SIG-M5 (cell line): Measurements from ENCODE around the gene ENPP1.

ENCODE experiments used
- DNase-seq: peaks from one replicate; lab custom pipeline; 2025; lab: John Stamatoyannopoulos, UW

ENPP1 gene

GRCh38 chr6:131807644-131808459, at the start of gene ENPP1:
TSS of gene ENPP1 (plus strand) at chr6:131808020. CDS start at chr6:131808036, 16 bp downstream.
- DNase-seq: no peak

- DNase-seq: no peak
These were observed 48.9 kb upstream of the ENPP1 start for GRCh38 chr6:131758920-131759319.

- DNase-seq: no peak
These were observed 46.6 kb upstream of the ENPP1 start for GRCh38 chr6:131761060-131761761.

DNA sequence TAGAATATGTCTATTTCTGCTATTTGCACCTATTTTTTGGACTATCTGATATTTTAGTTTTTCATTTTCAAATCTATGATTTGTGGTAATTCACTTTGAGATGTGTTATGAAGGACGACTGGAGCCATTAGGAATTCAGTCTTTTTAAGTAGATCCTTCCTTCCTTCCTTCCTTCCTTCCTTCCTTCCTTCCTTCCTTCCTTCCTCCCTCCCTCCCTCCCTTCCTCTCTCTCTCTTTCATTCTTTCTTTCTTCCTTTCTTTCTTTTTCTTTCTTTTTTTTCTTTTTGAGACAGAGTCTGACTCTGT, 46.1 kb upstream of the ENPP1 start:
- no peak for DNase-seq

DNA sequence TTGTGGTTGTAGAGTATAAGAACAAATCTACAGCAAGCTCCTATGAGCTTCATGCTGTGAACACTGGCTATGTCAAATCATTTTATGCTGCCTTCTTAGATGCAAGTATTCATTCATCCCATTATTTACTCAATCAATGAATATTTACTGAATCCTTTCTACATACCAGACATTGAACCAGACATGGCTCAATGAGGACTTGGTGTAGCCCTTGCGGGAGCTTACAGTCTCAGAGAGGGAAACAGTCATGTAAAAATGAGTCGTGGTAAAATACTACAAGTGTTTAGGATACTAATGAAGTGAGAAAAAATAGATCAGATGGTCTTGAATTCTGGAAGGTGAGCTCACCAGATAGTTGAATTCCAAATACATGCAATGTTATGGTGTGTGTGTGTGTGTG, 44.8 kb upstream of the ENPP1 start:
- DNase-seq: no peak

- DNase-seq: no peak
These were observed 44.1 kb upstream of the ENPP1 start for GRCh38 chr6:131763749-131764148.

DNA sequence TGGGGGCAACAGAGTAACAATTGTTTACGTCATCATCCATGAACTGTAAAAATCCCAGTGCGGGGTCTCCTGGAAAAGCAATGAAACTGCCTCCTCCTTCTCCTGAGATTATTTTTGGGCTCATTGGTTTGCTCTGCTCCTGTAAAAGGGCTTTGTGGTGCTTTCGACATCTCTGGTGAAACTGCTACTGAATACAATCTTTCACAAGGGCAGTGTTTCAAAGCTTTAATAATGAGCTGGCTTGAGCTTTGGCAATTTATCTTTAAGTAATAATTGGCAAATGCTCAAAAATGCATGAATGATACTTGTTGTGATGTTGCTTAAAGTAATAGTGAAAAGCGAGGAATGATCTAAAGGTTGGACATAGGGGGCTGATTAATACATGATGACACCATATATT, 43.5 kb upstream of the ENPP1 start:
- DNase-seq: no peak

GRCh38 chr6:131765081-131765803, 42.6 kb upstream of the ENPP1 start:
- DNase-seq: no peak

- no peak for DNase-seq
These were observed 42.0 kb upstream of the ENPP1 start for GRCh38 chr6:131765804-131766135.

DNA sequence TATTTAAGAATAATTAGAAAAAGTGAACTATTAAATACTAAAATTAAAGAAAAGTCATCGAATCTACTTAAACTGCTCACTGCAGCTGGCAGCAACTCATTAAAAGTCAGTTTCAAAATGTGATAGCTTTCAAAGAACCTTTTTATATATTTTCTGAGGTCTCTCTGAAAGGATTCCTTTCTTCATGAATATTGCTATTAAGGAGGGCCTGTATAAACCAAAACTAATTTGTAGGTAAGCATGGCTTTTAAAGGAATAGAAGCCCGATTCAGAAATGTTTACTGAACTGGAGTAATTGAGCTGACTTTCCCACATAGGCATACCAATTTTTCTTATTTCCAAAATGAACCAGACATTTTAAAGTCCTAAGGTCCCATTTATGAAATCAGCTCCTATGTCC, 41.2 kb upstream of the ENPP1 start:
- DNase-seq: no peak

DNA sequence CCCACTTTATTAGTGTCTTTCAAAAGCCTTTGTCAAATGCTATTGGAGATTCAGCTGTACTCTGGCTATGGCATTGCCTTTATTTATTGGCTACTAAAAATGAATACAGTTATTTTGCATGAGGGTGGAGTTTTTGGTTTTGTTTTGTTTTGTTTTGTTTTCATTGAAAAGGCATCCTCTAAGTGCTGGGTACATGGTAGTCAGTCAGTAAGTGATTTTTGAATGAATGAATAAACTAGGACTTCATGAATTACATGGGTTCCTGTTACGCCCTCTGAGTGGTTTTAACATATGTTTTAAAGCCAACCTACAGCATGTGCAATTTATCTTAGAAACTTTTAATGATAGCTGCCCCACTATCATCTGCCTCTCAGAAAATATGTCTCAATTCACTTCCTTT, 38.9 kb upstream of the ENPP1 start:
- no peak for DNase-seq

- DNase-seq: no peak
These were observed 38.3 kb upstream of the ENPP1 start for GRCh38 chr6:131769385-131770141.

DNA sequence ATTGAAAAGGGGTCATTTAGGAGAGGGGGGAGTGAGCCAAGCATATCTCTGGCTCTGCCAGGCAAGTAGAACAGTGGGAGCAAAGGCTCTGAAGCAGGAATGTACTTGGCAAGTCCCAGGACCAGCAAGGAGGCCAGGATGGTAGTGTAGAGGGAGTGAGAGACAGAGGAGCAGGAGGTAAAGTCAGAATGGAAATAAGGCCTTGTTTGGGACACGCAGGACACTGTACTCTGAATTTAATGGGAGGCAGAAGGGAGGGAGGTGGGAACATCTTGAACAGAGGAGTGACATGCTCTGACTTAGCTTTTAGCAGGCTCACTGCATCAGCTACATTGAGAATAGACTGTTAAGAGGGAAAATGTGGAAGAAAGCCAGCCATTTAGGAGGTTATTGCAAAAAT, 37.0 kb upstream of the ENPP1 start:
- no peak for DNase-seq

DNA sequence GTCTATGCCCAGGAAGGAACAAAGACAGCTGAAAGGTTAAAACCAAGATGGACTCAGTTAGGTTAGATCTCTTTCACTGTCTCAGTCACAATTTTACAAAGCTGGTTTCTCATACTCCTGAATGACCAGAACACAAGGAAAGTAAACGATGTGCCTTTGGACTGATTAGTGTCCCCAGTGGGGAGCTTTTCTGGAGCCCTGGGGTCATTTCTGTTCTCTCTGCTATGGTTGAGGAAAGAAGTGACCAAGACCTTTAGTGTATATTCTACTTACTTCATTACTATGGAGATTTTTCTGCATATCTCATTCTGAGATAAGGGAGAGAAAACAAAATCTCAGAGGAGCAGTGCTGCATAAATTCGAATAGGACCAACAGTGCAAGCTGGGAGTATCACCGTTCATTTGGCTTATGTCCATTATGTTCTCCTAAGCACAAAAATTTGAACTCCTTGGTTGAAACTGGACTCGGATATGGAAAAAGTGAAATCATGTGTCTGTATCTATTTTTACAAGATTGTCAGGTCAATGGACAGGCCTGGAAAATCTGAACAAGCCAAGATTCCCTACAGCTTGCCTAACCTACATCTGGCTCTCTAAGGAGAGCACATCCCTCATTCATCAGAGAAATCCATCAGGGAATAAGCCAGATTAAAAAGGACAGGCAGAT, 34.4 kb upstream of the ENPP1 start:
- DNase-seq: no peak

DNA sequence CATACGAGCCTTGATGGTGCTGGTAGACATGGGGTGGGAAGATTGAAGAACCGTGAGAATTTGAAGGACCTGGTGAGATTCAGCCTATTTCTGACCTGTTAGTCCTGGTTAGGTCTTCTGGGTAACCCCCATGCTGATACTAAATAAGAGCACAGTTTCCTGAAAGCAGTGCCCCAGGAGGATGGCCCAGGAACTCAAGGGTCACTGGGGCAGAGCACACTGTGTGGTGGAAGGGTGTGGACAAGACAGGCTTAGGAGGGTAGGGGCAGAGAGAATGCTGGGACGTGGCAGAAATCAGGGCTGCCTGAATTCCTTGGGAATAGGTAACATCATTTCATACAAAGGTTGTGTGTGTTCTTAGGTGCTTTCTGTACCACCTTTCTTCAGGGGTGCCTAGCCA, 31.9 kb upstream of the ENPP1 start:
- DNase-seq: no peak

DNA sequence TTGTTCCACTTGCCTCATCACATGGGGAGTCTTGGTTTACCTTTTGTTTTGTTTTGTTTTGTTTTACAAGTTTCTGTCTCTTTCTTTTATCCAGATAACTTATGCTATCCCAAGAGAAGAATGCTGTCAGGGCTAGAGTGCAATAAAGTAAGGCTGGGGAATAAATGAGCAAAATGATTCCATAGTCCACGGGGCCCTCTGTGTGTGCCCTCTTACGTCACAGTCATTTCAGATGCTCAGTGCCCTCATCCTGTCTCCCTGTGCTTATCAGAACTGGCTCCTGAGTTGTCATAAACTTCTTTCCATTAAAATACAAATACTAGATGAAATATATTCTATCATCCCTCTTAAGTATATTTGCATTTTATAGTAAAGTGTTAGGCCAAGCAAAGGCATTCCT, 30.8 kb upstream of the ENPP1 start:
- no peak for DNase-seq

DNA sequence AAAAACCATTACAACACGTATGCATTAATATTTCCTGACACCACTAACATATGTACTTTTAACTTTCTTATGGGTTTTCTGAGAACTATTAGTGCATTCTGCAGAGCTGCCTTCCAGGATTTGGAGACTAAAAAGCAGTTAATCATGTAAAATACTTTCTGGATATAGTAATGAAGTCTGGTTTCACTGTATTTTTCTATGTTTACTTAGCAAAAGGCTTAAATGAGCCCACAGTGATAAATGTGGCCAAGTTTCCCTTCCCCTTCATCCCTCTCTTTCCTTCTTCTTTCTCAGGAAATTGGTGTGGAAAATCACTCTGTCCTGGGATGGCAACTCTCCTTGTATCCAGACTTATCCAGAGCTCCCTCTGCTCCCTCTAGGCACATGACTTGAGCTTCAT, 29.7 kb upstream of the ENPP1 start:
- DNase-seq: no peak

DNA sequence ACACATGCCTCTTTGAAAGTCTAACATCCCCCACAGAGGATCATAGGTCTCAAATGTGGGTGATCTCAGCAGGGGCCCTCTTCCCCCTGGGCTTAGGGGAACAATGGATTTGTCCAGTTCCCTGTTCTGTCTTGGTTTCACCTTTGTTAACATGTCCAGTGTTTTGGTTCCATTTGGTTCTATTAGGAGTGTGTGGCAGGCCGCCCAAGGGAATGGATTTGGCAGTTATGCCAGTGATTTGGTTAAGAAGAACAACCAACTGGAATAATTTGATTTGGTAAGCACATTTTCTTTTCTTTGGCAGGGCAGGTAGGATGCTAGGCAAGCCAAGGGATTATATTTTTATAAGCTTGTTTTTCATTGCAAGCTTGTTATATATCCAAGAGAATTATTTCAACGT, 28.5 kb upstream of the ENPP1 start:
- DNase-seq: no peak

DNA sequence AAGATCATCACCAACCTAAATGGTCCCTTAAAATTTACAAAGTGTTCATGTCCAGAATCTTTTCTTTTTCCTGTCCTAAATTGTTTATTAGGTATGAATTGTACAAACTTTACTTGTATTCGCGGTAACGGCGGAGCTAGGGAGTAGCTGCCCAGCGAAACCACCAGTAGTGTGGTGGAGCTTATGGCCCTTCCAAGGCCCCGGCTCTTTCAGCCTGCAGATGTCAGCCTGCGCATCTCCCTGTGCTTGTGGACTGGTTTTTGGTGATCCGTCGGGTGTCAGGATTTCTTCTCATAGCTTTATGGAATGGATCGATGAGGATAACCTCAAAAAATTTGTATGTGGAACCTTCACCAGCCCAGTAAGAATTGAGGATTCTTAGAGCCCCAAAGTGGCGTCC, 27.2 kb upstream of the ENPP1 start:
- no peak for DNase-seq

GRCh38 chr6:131781687-131782086, 26.1 kb upstream of the ENPP1 start:
- DNase-seq: no peak

GRCh38 chr6:131782764-131783163, 25.1 kb upstream of the ENPP1 start:
- no peak for DNase-seq

GRCh38 chr6:131784561-131784960, 23.3 kb upstream of the ENPP1 start:
- DNase-seq: no peak
